ENCODE measurements around the gene DGAT2.
"Not testable (repeated sequence)": the region's sequence is repeated elsewhere in the genome, so short reads cannot be mapped to it uniquely, and the experiment has no call there.

Gene DGAT2

DNA sequence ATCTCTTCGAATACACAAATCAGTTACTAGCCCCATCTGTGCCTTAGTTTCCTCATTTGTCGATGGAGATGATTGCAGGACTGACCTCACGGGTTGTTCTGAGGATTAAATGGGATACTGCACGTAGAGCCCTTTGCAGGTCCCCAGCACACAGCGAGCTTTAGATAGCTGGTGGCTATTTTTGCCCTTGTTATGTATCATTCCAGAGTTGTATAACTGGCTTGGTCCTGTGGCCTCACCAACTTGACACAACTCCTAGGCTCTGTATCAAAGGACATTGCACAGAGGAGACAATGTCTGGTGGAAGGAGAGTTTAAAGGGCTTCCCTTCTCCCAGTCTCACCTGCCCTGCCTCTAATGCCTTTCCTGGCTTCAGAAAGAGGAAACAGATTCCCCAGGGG is 22.8 kb upstream of the DGAT2 start:
- no peak for DNase-seq
- H3K9me3 Mint-ChIP-seq = peaks cover 22% of the 10 kb centered on the region
- peaks cover 6% of the 10 kb centered on the region for H3K36me3 Mint-ChIP-seq (ENCODE audit: low read depth)
- TF ChIP-seq, protein P1, sequence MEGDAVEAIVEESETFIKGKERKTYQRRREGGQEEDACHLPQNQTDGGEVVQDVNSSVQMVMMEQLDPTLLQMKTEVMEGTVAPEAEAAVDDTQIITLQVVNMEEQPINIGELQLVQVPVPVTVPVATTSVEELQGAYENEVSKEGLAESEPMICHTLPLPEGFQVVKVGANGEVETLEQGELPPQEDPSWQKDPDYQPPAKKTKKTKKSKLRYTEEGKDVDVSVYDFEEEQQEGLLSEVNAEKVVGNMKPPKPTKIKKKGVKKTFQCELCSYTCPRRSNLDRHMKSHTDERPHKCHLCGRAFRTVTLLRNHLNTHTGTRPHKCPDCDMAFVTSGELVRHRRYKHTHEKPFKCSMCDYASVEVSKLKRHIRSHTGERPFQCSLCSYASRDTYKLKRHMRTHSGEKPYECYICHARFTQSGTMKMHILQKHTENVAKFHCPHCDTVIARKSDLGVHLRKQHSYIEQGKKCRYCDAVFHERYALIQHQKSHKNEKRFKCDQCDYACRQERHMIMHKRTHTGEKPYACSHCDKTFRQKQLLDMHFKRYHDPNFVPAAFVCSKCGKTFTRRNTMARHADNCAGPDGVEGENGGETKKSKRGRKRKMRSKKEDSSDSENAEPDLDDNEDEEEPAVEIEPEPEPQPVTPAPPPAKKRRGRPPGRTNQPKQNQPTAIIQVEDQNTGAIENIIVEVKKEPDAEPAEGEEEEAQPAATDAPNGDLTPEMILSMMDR (IDR thresholded peaks at IDR 0.05) = no peak
- no peak overlapping the region for H3K4me3 Mint-ChIP-seq
- H3K4me1 Mint-ChIP-seq = peaks cover 14% of the 10 kb centered on the region
- no peak overlapping the region for H3K27ac Mint-ChIP-seq
- H3K27me3 Mint-ChIP-seq (ENCODE audit: low read depth, poor library complexity) = peaks cover 23% of the 10 kb centered on the region

DNA sequence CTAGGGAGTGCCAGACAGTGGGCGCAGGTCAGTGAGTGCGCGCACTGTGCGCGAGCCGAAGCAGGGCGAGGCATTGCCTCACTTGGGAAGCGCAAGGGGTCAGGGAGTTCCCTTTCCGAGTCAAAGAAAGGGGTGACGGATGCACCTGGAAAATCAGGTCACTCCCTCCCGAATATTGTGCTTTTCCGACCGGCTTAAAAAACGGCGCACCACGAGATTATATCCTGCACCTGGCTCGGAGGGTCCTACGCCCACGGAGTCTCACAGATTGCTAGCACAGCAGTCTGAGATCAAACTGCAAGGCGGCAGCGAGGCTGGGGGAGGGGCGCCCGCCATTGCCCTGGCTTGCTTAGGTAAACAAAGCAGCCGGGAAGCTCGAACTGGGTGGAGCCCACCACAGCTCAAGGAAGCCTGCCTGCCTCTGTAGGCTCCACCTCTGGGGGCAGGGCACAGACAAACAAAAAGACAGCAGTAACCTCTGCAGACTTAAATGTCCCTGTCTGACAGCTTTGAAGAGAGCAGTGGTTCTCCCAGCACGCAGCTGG is 19.8 kb upstream of the DGAT2 start:
- not testable (repeated sequence) for H3K27ac Mint-ChIP-seq, H3K4me3 Mint-ChIP-seq
- peaks cover 15% of the 10 kb centered on the region for H3K27me3 Mint-ChIP-seq (ENCODE audit: low read depth, poor library complexity)

DNA sequence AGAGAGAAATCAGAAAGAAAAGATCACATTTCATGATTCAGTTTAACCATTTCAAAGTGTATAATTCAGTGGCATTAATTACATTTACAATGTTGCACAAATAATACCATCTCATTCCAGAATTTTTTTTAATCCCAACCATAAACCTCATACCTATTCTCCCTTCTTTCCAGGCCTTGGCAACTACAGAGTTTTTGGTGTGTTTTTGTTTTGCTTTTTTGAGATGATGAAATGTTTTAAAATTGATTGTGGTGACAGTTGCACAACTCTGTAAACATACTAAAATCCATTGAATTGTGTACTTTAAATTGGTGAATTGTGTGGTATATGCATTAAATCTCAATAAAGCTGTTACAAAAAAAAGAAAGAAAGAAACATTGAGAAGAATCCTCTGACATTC is 13.6 kb upstream of the DGAT2 start:
- Mint-ChIP-seq H3K9me3 (peaks cover 10% of the 10 kb centered on the region), H3K27me3 (ENCODE audit: low read depth, poor library complexity) (peaks cover 23% of the 10 kb centered on the region), H3K4me1 (peaks cover 12% of the 10 kb centered on the region)
- not testable (repeated sequence) for H3K27ac Mint-ChIP-seq; H3K36me3 Mint-ChIP-seq (ENCODE audit: low read depth); H3K4me3 Mint-ChIP-seq; DNase-seq

More for the DNA sequence above, 19.8 kb upstream of the DGAT2 start:
- not testable (repeated sequence) for DNase-seq; H3K36me3 Mint-ChIP-seq (ENCODE audit: low read depth)
- H3K4me1 Mint-ChIP-seq = peaks cover 13% of the 10 kb centered on the region
- H3K9me3 Mint-ChIP-seq = peaks cover 27% of the 10 kb centered on the region

DNA sequence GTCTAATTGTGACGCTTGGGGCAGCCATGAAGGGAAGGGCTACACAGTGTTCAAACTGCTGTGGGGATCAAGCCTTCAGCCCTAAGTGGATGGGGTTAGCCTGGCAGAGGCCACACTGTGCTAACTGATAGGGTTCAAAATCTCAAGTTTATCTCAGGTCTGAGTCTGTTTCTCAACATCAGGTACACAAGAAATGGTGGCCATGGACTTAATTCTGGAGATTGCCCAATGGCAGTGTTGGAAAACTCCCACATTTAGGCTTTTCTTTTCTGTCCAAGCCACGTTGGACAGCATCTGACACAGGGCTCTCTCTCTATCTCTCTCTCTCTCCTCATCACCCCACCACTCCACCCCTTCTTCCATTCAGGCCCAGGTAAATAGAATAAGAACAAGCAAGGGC is 10.9 kb upstream of the DGAT2 start:
- Mint-ChIP-seq H3K4me3 (no peak overlapping the region), H3K4me1 (peaks cover 23% of the 10 kb centered on the region), H3K27ac (no peak overlapping the region), H3K36me3 (ENCODE audit: low read depth) (no peaks in the 10 kb centered on the region), H3K27me3 (ENCODE audit: low read depth, poor library complexity) (peaks cover 33% of the 10 kb centered on the region), H3K9me3 (peaks cover 10% of the 10 kb centered on the region)
- TF ChIP-seq, protein P1 (IDR thresholded peaks at IDR 0.05) = no peak
- no peak for DNase-seq

DNA sequence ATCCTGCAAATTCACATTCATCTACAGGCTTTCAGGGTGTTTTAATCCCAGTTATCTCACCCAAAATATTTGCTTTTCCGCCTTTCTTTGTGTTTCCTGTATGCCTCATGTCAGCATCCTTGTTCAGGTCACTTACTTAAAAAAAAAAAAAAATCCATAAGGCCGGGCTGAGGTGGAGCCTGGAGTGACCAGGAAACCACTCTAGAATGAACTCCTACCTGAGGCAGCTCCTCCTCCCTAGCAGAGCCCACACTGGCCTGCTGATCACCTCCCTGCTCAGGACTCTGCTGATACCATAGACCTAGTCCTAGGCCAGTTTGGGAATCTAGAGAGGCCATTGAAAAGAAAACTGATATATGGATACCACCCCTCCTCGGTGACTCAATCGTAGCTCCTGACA is 8.7 kb upstream of the DGAT2 start:
- TF ChIP-seq, protein P1 (IDR thresholded peaks at IDR 0.05) = no peak
- no peak overlapping the region for H3K4me3 Mint-ChIP-seq
- peaks cover 38% of the 10 kb centered on the region for H3K27me3 Mint-ChIP-seq (ENCODE audit: low read depth, poor library complexity)
- peak overlapping the region; percentile 34 for H3K27ac Mint-ChIP-seq
- peaks cover 32% of the 10 kb centered on the region for H3K4me1 Mint-ChIP-seq
- H3K36me3 Mint-ChIP-seq (ENCODE audit: low read depth) = no peaks in the 10 kb centered on the region
- no peak for DNase-seq
- peaks cover 6% of the 10 kb centered on the region for H3K9me3 Mint-ChIP-seq

DNA sequence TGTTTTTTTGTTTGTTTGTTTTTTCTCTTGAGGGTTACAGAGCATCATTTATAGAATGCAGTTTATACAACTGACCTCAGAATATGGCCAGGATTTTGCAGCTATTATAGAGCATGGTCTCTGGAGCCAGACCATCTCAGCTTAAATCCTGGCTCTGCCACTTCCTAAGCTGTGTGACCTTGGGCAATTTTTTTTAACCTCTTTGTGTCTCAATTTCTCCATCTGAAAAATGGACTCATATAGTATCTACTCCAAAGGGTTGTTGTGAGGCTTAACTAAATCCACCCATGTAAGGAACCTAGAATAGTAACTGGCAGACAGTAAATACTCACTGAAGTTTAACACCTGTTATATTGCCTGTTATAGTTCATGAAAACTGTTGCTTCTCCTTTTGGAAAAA is 8.3 kb upstream of the DGAT2 start:
- Mint-ChIP-seq H3K36me3 (ENCODE audit: low read depth) (no peaks in the 10 kb centered on the region), H3K27ac (no peak overlapping the region), H3K4me3 (no peak overlapping the region), H3K9me3 (peaks cover 2% of the 10 kb centered on the region), H3K27me3 (ENCODE audit: low read depth, poor library complexity) (peaks cover 41% of the 10 kb centered on the region), H3K4me1 (peaks cover 32% of the 10 kb centered on the region)
- TF ChIP-seq, protein P1 (IDR thresholded peaks at IDR 0.05) = no peak
- DNase-seq = no peak

DNA sequence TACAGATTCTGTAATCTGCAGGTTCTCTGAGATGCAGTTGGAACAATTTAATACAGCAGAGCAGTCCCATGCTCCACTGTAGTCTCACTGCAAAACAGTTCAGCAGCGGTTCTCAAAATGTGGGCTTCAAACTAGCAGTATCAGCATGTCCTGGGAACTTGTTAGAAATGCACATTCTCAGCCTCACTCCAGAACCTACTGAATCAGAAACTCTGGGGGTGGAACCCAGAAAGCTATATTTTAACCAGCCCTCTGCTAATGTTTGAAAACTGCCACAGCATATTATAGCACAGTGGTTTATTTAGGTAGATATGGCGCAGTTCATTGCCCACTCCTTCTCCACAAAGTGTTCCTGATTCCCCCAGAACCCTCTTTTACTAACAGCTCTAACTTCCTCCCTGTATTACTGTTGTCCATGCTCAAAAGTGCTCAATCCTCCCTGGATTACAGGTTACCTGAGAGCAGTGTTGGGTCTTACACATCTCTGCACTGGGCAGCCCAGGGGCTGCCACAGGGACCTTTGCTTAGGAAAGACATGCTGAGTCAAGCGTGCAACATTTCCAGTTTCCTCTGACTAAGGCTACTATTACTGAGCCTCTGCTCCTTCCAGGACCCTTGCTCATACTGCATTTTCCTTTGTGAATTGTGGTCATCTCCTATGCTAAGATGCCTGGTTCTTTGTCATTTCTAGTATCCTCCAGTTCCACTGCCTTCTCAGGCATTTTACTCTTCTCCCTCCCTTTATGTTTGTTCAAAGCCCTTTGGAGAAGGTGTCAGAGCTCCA is 7.7 kb upstream of the DGAT2 start:
- Mint-ChIP-seq H3K4me3 (no peak overlapping the region), H3K36me3 (ENCODE audit: low read depth) (no peaks in the 10 kb centered on the region), H3K27me3 (ENCODE audit: low read depth, poor library complexity) (peaks cover 45% of the 10 kb centered on the region), H3K9me3 (no peaks in the 10 kb centered on the region), H3K27ac (no peak overlapping the region), H3K4me1 (peaks cover 32% of the 10 kb centered on the region)
- no peak for DNase-seq
- TF ChIP-seq, protein P1 (IDR thresholded peaks at IDR 0.05) = no peak

All from nephron progenitor cell (in vitro differentiated cells).